Measurements from ENCODE around the gene CRX. TPM values are rescaled to one million over a fixed set of nuclear protein-coding genes. Genes with fewer than 3 reads are reported as not detected.

The CRX gene
- total RNA-seq = not detected in 2 replicates

DNA sequence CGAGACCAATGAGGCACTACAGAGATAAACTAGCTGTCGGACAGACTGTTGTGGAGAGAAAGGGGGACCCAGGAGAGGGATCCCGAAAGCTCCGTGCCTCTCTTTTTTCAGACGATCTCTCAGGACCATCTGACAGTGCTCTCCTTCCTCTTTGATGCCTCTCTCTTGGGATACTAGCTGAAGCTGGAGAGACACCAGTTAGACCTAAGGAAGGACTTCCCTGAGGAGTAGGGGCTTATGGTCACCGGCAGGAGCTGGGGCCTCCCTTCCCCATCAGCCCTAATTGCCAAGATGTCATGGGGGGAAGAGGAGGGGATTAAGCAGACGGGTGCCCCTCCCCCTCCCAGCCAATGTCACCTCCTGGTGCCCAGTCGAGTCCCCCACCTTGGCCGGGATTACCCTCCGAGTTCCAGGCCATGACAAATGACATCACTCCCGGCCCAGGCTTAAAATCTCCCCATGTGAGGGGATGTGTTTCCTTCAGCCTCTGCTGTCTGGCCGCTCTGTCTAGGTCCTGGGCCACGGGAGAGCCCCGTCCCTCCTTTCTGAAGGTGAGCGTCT lies at the start of gene CRX:
Gene CRX (plus strand): TSS at position 478 of the 561 bp plus-strand sequence. CDS start 12,507 bp downstream, outside the sequence.

DNA sequence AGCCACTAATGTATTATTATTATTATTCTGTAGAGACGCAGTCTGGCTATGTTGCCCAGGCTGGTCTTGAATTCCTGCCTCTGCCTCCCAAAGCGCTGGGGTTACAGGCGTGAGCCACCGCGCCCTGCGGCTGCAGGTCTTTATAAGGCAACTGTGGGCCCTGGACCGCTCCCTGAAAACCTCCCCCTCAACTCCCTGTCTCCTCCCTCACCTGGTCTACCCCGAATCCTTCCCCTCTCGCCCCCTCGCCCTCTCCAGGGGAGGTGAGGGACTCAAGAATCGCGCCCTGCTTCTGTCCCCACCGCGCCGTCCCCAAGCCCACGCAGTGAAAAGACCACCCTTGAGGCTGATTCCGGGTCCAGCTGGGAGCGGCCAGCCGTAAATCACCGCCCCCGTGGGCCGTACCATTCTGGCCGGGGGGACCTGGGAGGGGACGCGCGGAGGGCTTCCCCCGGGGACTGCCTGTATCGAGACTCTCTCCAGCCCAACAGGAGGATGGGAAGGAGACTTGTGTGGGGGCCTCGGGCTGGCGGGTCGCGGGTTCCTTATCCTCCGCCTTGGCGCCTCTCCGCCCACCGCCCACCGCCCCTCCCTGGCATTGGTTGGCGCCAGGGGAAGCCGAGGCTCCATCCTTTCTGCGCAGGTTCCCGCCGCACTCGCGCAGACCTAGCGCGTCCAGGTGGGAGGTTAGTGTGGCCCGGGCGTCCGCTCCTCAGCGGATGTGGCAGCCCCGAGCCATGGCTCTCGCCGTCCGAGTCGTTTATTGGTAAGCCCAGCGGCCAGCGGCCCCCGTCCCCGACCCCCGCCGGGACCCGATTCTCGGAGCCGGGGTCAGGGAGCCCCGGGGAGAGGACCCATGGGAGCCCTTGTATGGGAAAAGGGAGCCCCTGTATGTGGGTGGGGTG lies 43.4 kb upstream of the CRX start, which contains the start of gene SELENOW:
Gene SELENOW (plus strand): TSS at position 655 of the 905 bp plus-strand sequence. CDS start 83 bp downstream, at position 738.

DNA sequence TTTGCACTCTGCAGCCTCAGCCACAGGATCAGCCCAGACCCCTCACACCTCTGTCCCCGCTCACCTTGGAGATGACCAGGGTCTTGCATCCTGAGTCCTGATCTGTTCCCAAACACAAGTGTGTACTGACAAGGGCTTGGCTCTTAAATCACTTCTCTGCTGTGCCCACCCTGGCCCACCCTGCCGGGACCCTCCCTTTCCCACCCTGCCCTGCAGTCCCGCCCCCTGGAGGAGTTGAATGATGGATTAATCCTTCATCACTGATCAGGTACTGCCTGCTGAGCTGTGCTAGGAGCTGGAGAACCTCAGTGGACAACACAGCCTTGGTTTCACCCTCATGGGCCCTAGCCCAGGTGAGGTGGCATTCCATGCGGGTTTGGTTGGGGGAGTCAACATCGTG lies 17.3 kb upstream of the CRX start, which contains the start of gene TPRX1:
Gene TPRX1 (minus strand): TSS at position 101 of the 400 bp plus-strand sequence. CDS start 12 bp downstream, at position 89.

DNA sequence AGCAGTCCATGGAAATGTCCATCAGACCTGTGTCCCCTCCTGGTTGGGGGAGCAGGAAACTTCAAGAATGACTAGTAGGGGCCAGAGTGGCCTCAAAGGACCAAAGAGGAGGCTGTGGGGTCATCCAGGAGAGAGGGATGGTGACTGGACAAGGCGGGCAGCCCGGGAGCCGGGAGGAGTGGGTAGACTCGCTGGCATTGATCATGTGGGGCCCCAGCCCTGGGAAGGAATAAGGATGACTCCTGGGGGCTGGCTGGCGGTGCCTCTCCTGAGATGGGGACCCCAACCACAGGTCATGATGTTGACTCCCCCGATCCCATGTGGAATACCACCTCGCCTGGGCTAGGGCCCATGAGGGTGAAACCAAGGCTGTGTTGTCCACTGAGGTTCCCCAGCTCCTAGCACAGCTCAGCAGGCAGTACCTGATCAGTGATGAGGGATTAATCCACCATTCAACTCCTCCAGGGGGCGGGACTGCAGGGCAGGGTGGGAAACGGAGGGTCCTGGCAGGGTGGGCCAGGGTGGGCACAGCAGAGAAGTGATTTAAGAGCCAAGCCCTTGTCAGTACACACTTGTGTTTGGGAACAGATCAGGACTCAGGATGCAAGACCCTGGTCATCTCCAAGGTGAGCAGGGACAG lies 37.0 kb downstream of the CRX start, which contains the start of gene TPRX2:
Gene TPRX2 (plus strand): TSS at position 590 of the 640 bp plus-strand sequence. CDS start 12 bp downstream, at position 602.

DNA sequence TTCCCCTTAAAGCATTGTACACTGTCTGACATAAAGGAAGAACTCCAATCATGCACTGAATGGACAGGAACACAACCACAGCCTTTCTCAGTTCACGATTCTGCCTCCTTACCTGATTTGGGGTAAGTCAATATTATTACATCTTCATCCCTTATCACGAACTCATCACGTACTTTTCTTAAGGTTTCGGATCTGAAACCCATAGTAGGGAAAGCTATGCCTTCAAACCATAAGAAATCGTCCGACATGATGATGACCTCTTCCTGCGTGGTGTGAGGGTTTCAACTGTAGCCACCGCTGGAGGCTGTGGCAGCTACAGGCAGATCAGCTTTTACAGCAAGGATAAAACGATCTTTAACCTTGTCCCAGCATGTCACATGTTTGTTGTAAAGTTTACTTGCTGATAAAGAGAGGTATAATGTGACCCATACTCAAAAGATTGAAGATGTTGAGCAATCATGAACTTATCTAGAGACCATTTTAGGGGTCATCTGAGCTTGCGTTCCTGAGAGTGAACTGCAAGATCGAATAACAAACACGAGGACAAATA lies 64.3 kb downstream of the CRX start, which contains the start of gene SULT2A1:
Gene SULT2A1 (minus strand): TSS at position 306 of the 550 bp plus-strand sequence. CDS start 58 bp downstream, at position 248.

Small RNA genes within 50 kb of the gene (small RNA-seq; reads per million reads assigned to genes)
- not detected for gene AC008745.1

Other genes starting within 250 kb of the CRX start
- 0.11 and 0.13 TPM in 2 replicates for gene ZNF541, start 248.8 kb upstream of the CRX start, total RNA-seq
- 4.4 and 4.8 TPM in 2 replicates for gene BICRA, start 212.8 kb upstream of the CRX start, total RNA-seq
- 124 and 147 TPM in 2 replicates for gene EHD2, start 108.5 kb upstream of the CRX start, total RNA-seq
- 90.3 and 109 TPM in 2 replicates for gene NOP53, start 76.4 kb upstream of the CRX start, total RNA-seq
- 143 and 166 TPM in 2 replicates for gene SELENOW, start 43.2 kb upstream of the CRX start, total RNA-seq
- gene TPRX1, start 17.4 kb upstream of the CRX start, total RNA-seq = not detected in 2 replicates
- gene TPRX2, start 37.3 kb downstream of the CRX start, total RNA-seq = not detected in 2 replicates
- not detected in 2 replicates for gene SULT2A1, start 64.4 kb downstream of the CRX start, total RNA-seq
- not detected in 2 replicates for gene BSPH1, start 170.2 kb downstream of the CRX start, total RNA-seq
- gene ELSPBP1, start 172.7 kb downstream of the CRX start, total RNA-seq = not detected in 2 replicates
- not detected in 2 replicates for gene CABP5, start 222.1 kb downstream of the CRX start, total RNA-seq